OCI-LY1 (cell line): ENCODE results near the gene GRB10.
"Not testable (repeated sequence)": the region's sequence is repeated elsewhere in the genome, so short reads cannot be mapped to it uniquely, and the experiment has no call there.

ENCODE experiments used
- H2AFZ ChIP-seq: fragments of 200-600 bp; sonication (generic), shearing (Covaris generic); 2 replicates; pipeline ENCODE4 v1.6.0; 2014; ENCODE audit warnings: antibody characterized with exemption, mild to moderate bottlenecking, low read length
- H3F3A ChIP-seq: fragments of 200-600 bp; sonication (generic), shearing (Covaris generic); 2 replicates; pipeline ENCODE4 v1.6.0; 2014; ENCODE audit warnings: mild to moderate bottlenecking, antibody characterized with exemption, low read length, moderate library complexity; ENCODE audit not compliant: insufficient read depth
- H3K27ac ChIP-seq: fragments of 200-600 bp; sonication (generic); 2 replicates; pipeline ENCODE4 v1.5.1; 2014; ENCODE audit warnings: low read length, mixed run types, mild to moderate bottlenecking, low read depth; ENCODE audit not compliant: poor library complexity, severe bottlenecking
- H3K27me3 ChIP-seq: fragments of 200-600 bp; sonication (generic); 2 replicates; pipeline ENCODE4 v1.6.0; 2014; ENCODE audit warnings: antibody characterized with exemption, mild to moderate bottlenecking, low read length, moderate library complexity; ENCODE audit not compliant: insufficient read depth
- H3K36me3 ChIP-seq: fragments of 200-600 bp; sonication (generic); 2 replicates; pipeline ENCODE4 v1.6.1; 2014; ENCODE audit warnings: mild to moderate bottlenecking, antibody characterized with exemption, low read length, moderate library complexity, mixed read lengths; ENCODE audit not compliant: insufficient read depth
- H3K4me1 ChIP-seq: fragments of 200-600 bp; sonication (generic); 2 replicates; pipeline ENCODE4 v1.5.1; 2014; ENCODE audit warnings: mild to moderate bottlenecking, low read length, moderate library complexity; ENCODE audit not compliant: insufficient read depth, severe bottlenecking
- H3K4me2 ChIP-seq: fragments of 200-600 bp; sonication (generic), shearing (Covaris generic); 2 replicates; pipeline ENCODE4 v1.6.1; 2014; ENCODE audit warnings: low read length
- H3K4me3 ChIP-seq: fragments of 200-600 bp; sonication (generic); 2 replicates; pipeline ENCODE4 v1.5.1; 2014; ENCODE audit warnings: low read length, low read depth, mild to moderate bottlenecking, mixed read lengths; ENCODE audit not compliant: poor library complexity, severe bottlenecking
- H3K79me2 ChIP-seq: fragments of 200-600 bp; shearing (Covaris generic); 2 replicates; pipeline ENCODE4 v1.6.1; 2016; ENCODE audit warnings: mixed run types, low read length, mixed read lengths; ENCODE audit not compliant: insufficient read depth
- H3K9ac ChIP-seq: fragments of 200-600 bp; sonication (generic), shearing (Covaris generic); 2 replicates; pipeline ENCODE4 v1.6.1; 2014; ENCODE audit warnings: mild to moderate bottlenecking, low read length, mixed read lengths
- H3K9me2 ChIP-seq: fragments of 200-600 bp; sonication (generic), shearing (Covaris generic); 2 replicates; pipeline ENCODE4 v1.6.1; 2014; ENCODE audit warnings: low read depth, mild to moderate bottlenecking, low read length, mixed read lengths
- H3K9me3 ChIP-seq: fragments of 200-600 bp; shearing (Covaris generic); 2 replicates; pipeline ENCODE4 v1.6.1; 2014; ENCODE audit warnings: low read length, mixed read lengths
- H4K20me1 ChIP-seq: fragments of 200-600 bp; sonication (generic), shearing (Covaris generic); 2 replicates; pipeline ENCODE4 v1.6.0; 2016; ENCODE audit warnings: mild to moderate bottlenecking, low read length; ENCODE audit not compliant: insufficient read depth
- EZH2 ChIP-seq: fragments of 200-600 bp; sonication (generic), shearing (Covaris generic); IDR thresholded peaks from 2 replicates; pipeline ENCODE4 v1.8.0; 2017; ENCODE audit warnings: borderline replicate concordance, mixed run types, mild to moderate bottlenecking, antibody characterized with exemption, low read length, moderate library complexity, mixed read lengths
- TF ChIP-seq, protein P1 (sequence below): fragments of 200-600 bp; sonication (generic), shearing (Covaris generic); IDR thresholded peaks from 2 replicates; pipeline ENCODE4 v1.5.1; 2017; ENCODE audit warnings: mild to moderate bottlenecking, antibody characterized with exemption, low read length, moderate library complexity, mixed read lengths

Gene GRB10

GRCh38 chr7:50580666-50581065 lies 202.0 kb downstream of the GRB10 start:
- H3F3A ChIP-seq, H3K9ac ChIP-seq, H2AFZ ChIP-seq, H3K4me1 ChIP-seq, H3K79me2 ChIP-seq, H3K9me2 ChIP-seq, H3K27ac ChIP-seq, H4K20me1 ChIP-seq, H3K27me3 ChIP-seq, H3K4me3 ChIP-seq, H3K9me3 ChIP-seq, H3K36me3 ChIP-seq, H3K4me2 ChIP-seq: not testable (repeated sequence)

- Histone ChIP-seq H3K79me2 (no peaks in the 10 kb centered on the region), H3K27me3 (peaks cover 6% of the 10 kb centered on the region; the same call in 1 of the 2 replicates), H3F3A (no peaks in the 10 kb centered on the region), H3K9me2 (no peaks in the 10 kb centered on the region), H2AFZ (no peak overlapping the region), H3K36me3 (no peaks in the 10 kb centered on the region; the same call in 1 of the 2 replicates), H3K9me3 (no peaks in the 10 kb centered on the region), H3K4me2 (no peak overlapping the region), H3K4me1 (no peaks in the 10 kb centered on the region), H3K27ac (no peak overlapping the region), H3K9ac (no peak overlapping the region), H3K4me3 (no peak overlapping the region), H4K20me1 (no peaks in the 10 kb centered on the region)
- TF ChIP-seq EZH2, result no peak
- TF ChIP-seq, protein P1, sequence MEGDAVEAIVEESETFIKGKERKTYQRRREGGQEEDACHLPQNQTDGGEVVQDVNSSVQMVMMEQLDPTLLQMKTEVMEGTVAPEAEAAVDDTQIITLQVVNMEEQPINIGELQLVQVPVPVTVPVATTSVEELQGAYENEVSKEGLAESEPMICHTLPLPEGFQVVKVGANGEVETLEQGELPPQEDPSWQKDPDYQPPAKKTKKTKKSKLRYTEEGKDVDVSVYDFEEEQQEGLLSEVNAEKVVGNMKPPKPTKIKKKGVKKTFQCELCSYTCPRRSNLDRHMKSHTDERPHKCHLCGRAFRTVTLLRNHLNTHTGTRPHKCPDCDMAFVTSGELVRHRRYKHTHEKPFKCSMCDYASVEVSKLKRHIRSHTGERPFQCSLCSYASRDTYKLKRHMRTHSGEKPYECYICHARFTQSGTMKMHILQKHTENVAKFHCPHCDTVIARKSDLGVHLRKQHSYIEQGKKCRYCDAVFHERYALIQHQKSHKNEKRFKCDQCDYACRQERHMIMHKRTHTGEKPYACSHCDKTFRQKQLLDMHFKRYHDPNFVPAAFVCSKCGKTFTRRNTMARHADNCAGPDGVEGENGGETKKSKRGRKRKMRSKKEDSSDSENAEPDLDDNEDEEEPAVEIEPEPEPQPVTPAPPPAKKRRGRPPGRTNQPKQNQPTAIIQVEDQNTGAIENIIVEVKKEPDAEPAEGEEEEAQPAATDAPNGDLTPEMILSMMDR, result no peak
Measured at GRCh38 chr7:50580057-50580456, 202.6 kb downstream of the GRB10 start.

DNA sequence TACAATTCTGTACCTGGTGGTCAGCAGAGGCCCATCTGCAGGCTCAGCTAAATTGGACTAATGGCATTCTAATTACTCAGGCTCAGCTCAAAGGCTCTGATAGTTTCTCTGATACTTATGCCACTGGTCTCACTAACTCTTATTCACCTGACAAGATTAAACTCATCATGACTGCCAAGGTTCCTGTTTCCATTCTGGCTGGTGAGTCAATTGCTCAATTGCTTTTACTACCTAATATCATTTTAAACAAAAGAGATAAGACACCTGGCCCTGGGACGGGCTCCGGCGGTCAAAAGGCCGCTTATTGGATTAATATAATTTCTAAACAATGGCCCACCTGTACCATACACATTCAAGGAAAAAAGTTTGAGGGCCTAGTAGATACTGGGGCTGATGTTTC lies 204.6 kb downstream of the GRB10 start:
- not testable (repeated sequence) for H3K9me3 ChIP-seq, H3K79me2 ChIP-seq, H4K20me1 ChIP-seq, H3F3A ChIP-seq, H3K4me2 ChIP-seq, H3K4me1 ChIP-seq, H2AFZ ChIP-seq, H3K9me2 ChIP-seq, H3K4me3 ChIP-seq, H3K36me3 ChIP-seq, H3K27me3 ChIP-seq, H3K27ac ChIP-seq, H3K9ac ChIP-seq

GRCh38 chr7:50577569-50577968 lies 205.1 kb downstream of the GRB10 start:
- Histone ChIP-seq H3K79me2 (no peaks in the 10 kb centered on the region), H3K36me3 (no peaks in the 10 kb centered on the region; the same call in 1 of the 2 replicates), H2AFZ (no peak overlapping the region), H3K4me2 (no peak overlapping the region), H3K27me3 (peaks cover 6% of the 10 kb centered on the region; the same call in 1 of the 2 replicates), H3K9ac (no peak overlapping the region), H3K4me1 (no peaks in the 10 kb centered on the region), H3K9me3 (no peaks in the 10 kb centered on the region), H4K20me1 (no peaks in the 10 kb centered on the region), H3F3A (no peaks in the 10 kb centered on the region), H3K9me2 (no peaks in the 10 kb centered on the region), H3K4me3 (no peak overlapping the region), H3K27ac (no peak overlapping the region)
- TF ChIP-seq, protein P1, result no peak
- TF ChIP-seq EZH2, result no peak

GRCh38 chr7:50576388-50576787 lies 206.3 kb downstream of the GRB10 start:
- H3K79me2 ChIP-seq, H3K4me1 ChIP-seq, H3K27ac ChIP-seq, H3K27me3 ChIP-seq, H3F3A ChIP-seq, H3K36me3 ChIP-seq, H3K9me3 ChIP-seq, H3K9me2 ChIP-seq, H3K4me2 ChIP-seq, H4K20me1 ChIP-seq, H3K9ac ChIP-seq, H2AFZ ChIP-seq, H3K4me3 ChIP-seq: not testable (repeated sequence)
